SK-N-SH (cell line): ENCODE results near the gene HSD3B7.

Source experiments
- CHD2 ChIP-seq: fragments of 150-350 bp; IDR thresholded peaks from 2 replicates; pipeline ENCODE4 v1.6.1; 2018; ENCODE audit warnings: low read length; ENCODE audit not compliant: partially characterized antibody
- CTCF ChIP-seq: fragments of 200-600 bp; sonication (generic); IDR thresholded peaks from 2 replicates; pipeline ENCODE4 v1.6.1; 2017; ENCODE audit warnings: antibody characterized with exemption, mild to moderate bottlenecking, moderate library complexity
- POLR2AphosphoS5 ChIP-seq: IDR thresholded peaks from 2 replicates; pipeline ENCODE4 v1.6.1; 2012; ENCODE audit warnings: low read depth, low read length
- REST ChIP-seq: IDR thresholded peaks from 2 replicates; pipeline ENCODE4 v1.6.1; 2012; ENCODE audit warnings: mild to moderate bottlenecking, low read depth, low read length, moderate library complexity

DNA sequence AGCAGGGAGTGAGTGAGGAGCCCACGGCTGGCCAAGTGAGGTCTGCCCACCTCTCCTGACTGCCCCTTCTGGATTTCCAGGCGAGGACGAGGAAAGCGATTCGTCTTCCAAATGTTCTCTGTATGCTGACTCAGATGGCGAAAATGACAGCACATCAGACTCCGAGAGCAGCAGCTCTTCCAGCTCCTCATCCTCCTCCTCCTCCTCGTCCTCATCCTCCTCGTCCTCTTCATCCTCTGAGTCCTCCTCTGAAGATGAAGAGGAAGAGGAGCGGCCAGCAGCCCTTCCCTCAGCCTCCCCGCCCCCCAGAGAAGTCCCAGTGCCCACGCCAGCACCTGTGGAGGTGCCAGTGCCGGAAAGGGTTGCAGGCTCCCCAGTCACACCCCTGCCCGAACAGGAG is 13.7 kb upstream of the HSD3B7 start:
- TF ChIP-seq CHD2 = no peak
- no peak for TF ChIP-seq POLR2AphosphoS5
- TF ChIP-seq REST = no peak
- no peak for TF ChIP-seq CTCF
